Hematopoietic multipotent progenitor cell treated with erythropoietin and hydrocortisone succinate and interleukin-3 and kit ligand, for 8 days (in vitro differentiated cells): ENCODE results near the gene ZNF775.
"Not testable (repeated sequence)": the region's sequence is repeated elsewhere in the genome, so short reads cannot be mapped to it uniquely, and the experiment has no call there.

Source experiments
- DNase-seq: peaks from one replicate; pipeline ENCODE4 v3.0.0-alpha.2; 2015

ZNF775 gene

GRCh38 chr7:150383710-150384397 is 4.7 kb downstream of the ZNF775 start:
- DNase-seq: no peak

- no peak for DNase-seq
Observed at GRCh38 chr7:150384406-150385301, 5.5 kb downstream of the ZNF775 start.

DNA sequence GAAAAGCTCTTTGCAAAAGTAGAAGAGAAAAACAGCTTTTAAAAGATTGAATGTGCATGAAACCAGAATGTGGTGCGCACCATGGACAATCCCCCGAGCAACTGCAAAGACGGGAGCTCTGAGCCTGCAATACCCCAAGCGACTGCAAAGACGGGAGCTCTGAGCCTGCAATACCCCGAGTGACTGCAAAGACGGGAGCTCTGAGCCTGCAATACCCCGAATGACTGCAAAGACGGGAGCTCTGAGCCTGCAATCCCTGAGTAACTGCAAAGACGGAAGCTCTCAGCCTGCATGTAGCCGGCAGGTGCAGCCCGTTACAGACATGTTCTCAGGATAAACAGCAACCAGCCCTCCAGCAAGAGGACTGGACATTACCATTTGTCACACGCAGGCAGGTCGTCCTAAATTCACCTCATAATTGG is 6.2 kb downstream of the ZNF775 start:
- no peak for DNase-seq

DNA sequence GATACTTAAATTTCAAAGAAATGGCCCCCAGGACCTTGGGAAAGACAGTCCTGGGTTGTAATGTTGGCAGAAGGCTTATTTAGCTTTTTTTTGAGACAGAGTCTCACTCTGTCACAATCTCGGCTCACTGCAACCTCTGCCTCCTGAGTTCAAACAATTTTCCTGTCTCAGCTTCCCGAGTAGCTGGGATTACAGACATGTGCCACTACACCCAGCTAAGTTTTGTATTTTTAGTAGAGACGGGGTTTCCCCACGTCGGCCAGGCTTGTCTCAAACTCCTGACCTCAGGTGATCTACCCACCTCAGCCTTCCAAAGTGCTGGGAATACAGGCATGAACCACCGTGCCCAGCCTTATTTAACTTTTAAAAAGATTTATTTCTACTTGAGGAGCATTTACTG is 6.8 kb downstream of the ZNF775 start:
- not testable (repeated sequence) for DNase-seq

- no peak for DNase-seq
Observed at GRCh38 chr7:150388306-150388705, 9.2 kb downstream of the ZNF775 start.

GRCh38 chr7:150388709-150389531 is 9.8 kb downstream of the ZNF775 start:
- peak; percentile 34 for DNase-seq

GRCh38 chr7:150389532-150389816 is 10.3 kb downstream of the ZNF775 start:
- no peak for DNase-seq

DNA sequence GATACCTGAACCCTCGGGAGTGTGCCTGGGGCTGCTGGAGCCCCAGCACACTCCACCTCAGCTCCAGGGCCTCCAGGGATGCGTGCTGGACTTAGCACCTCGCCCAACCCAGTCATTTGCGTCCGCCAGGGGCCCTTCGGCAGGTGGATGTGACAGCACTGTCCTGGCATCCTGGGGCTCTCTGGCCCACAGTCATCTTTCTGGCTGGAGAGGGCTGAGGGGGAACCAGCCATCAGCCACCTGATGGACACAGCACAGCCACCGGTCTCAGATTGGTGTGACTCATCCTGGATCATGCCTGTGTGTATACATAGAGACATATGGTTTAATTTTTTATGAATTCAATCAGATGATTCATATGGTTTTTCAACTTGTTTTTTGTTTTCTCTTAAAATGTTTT is 11.1 kb downstream of the ZNF775 start:
- no peak for DNase-seq

- no peak for DNase-seq
Observed at GRCh38 chr7:150393325-150393724, 14.2 kb downstream of the ZNF775 start.

DNA sequence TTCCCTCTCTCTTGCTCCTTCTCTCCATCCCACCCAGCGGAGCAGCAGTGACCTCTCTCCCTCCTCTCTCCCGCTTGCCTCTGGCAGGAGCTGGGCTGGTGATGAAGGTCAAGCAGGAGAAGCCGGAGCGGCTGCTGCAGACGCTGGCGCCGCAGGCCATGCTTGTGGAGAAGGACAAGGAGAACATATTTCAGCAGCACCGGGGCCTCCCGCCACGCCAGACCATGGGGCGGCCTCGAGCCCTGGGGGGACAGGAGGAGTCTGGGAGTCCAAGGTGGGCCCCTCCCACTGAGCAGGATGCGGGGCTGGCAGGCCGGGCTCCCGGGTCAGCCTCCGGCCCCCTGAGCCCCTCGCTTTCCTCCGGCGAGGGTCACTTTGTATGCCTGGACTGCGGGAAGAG is 17.3 kb downstream of the ZNF775 start:
- no peak for DNase-seq

GRCh38 chr7:150396851-150397260 is 17.7 kb downstream of the ZNF775 start:
- no peak for DNase-seq

- no peak for DNase-seq
Observed at GRCh38 chr7:150397346-150398107, 18.4 kb downstream of the ZNF775 start.

DNA sequence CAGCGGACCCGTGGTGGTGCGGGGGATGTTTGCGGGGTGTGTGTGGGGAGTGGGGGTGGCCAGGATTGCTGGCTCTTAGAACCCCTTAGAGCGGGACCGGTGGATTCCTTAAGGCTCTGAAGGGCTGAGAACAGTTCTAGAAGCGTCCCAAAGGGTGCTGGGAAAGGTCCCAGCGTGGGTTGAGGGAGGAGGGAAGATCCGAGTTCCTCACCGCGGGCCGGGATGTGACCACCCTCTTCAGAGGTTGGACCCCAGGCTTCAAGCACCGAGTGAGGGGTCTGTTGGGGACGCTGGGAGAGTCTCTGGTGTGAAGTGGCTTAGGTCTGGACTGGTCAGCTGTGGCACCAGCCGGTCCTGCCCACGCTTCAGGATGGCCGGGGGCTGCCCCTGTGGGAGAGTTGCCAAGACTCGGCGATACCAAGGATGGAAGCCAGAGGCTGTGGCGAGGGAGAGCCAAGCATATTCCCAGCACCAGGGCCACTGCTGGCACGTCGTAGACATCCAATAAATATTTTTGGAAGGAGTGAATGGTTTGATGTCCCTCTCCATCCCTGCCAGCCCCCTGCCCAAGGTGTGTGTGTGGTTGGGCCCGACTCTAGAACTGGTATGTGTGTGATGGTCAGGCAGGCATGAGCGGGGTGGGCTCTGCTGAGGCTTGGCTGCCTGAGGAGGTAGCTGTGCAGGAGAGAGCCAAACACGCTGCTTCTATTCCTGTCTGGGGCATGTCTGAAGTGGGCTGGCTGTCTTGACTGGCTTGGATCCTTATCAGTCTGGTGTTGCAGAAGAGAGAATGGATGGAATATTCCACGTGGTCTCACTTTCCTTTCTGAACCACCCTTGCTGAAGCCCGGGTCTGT is 19.2 kb downstream of the ZNF775 start:
- no peak for DNase-seq

- no peak for DNase-seq
Observed at GRCh38 chr7:150398965-150399320, 19.8 kb downstream of the ZNF775 start.

DNA sequence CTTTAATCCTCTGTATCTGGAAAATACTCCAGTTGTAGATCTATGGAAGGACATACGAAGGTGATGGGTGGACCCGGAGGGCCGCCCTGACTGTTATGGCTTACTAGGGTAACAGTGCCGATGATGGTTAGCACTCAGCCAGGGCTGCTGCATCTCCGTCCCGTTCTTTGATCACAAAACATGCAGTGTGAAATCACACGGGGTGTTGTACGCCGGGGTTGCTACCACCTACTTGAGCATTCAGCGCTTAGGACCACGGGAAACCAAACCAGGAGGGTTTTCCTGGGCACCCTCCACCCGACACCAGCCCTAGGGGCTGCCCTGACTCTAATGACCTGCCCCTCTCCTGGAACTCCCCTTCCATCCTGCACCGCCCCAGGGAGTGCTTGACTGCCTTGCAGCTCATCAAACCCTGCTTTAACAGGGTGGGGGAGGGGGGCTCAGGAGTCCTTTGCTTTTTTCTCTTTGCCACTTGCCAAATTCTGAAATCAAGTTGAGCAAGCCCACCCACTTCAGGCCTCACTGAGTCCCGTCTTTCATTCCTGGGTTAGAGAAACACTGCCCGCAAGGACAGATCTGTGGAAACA is 20.4 kb downstream of the ZNF775 start:
- no peak for DNase-seq

GRCh38 chr7:150400008-150400787 is 21.1 kb downstream of the ZNF775 start:
- peak; percentile 31 for DNase-seq

DNA sequence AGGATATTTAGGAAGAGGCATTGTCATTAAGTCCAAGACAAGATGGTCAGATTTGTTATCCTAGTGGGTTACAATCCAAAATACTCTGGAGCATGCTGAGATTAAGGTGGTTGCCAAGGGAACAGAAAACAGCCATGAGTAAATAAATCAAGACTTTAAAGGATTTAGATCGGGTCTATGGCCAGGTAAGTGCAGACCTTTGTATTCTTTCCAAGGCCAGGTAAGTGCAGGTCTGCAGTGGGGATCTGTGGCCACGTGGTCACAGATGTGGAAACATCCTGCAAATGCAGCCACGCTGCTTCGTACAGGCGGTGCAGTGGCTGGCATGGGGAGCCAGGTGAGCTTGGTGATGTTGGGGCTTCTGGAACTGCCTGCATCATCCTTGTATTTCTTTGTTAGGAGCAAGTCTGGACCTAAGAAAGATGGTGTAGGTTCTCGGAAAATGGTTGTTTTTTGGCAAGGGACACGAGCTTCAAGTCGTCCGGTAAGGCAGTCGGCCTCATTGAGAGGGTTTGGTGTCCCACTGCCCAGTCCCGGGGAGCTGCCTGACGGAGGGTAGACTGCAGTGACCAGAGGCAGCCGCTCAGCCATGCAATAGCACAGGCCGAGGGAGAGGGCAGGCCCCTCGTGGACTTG is 21.8 kb downstream of the ZNF775 start:
- no peak for DNase-seq

DNA sequence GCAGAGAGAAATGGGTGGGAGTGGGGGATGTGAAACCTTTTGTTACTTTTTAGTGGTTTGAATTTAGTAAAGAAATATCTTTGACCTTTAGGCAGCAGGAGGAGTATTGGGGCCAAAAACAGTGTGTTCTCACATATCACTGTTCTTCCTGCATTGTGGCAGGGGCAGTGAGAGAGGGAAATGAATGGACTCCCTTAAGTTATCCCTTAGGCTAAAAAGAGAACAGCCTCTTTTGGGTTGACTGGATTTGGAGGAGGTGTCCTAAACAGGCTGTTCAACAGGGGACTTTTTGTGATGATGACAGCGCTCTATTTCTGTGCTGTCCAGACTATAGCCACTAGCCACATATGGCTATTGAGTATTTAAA is 22.3 kb downstream of the ZNF775 start:
- DNase-seq: no peak

DNA sequence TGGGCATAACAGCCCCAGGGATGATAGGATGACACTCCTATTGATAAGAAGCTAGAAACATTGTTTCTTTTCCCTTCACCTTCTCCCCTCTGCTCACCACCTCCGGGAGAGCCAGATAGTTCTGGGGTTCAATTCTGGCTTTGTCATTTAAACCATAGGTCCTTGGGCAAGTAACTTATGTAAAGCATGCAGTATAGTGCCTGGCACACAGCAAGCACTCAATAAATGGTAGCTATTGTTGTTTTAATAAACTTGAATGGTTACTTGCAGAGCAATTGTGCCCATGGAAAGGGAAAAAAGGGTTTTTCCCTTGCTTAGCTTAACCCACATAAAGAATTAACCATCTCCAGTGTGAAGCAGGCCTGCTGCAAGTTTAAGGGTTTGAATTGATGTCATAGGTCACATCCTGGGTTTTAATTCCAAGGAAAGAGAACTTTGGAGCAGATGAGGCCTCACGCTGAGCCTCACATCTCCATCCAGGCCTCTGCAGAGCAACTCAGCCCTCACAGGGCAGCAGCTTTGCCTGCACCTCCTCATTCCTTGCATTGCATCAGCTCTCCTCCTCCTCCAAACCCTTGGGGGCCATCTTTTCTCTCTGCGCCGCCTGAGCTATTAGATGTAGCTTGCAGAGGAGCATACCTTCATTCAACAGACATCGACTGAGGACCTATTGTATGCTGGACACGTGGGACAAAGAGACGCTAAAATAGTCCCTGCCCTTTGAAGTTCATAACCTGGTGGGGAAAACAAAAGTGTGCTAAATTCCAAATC is 22.9 kb downstream of the ZNF775 start:
- no peak for DNase-seq
